ENCODE data around the gene MOGAT1.

GRCh38 chr2:222709191-222709891, 37.9 kb downstream of the MOGAT1 start:
- TF ChIP-seq HSF4 (CRISPR knock-in tag; IDR thresholded peaks at IDR 0.05; ENCODE audit: borderline replicate concordance), result no peak
- no peak for TF ChIP-seq CTCF (IDR thresholded peaks at IDR 0.05 in 2 of 3, conservative IDR thresholded peaks at IDR 0.05 in 1 of 3; ENCODE audit: insufficient read depth in 2 of 3, low read depth in 1 of 3, low read length in 3 of 3)
- no peak; the same call in 1 of the 2 replicates for TF ChIP-seq PHF8 (IDR thresholded peaks at IDR 0.05; ENCODE audit: borderline replicate concordance, low read length)
- no peak for TF ChIP-seq IRF1 (CRISPR knock-in tag; IDR thresholded peaks at IDR 0.05; ENCODE audit: borderline replicate concordance)
